GM23338 (cell line): ENCODE data around the gene GNB1L. TPM values are rescaled to one million over a fixed set of nuclear protein-coding genes. Genes with fewer than 3 reads are reported as not detected.

Experiments used
- ATAC-seq: fragments of 200-7000 bp; cut with Tn5 transposase; 3 replicates; pipeline ENCODE4 v1.9.1; 2020
- DNase-seq: peaks from one replicate; pipeline ENCODE4 v3.0.0-alpha.2; 2015; ENCODE audit warnings: low spot score
- H2AFZ ChIP-seq: fragments of 200-600 bp; sonication (generic); 2 replicates; pipeline ENCODE4 v1.8.0; 2016; ENCODE audit warnings: antibody characterized with exemption, mild to moderate bottlenecking, moderate library complexity
- H3F3A ChIP-seq: fragments of 200-600 bp; sonication (generic); replicated peaks from 2 replicates; pipeline ENCODE4 v1.8.0; 2017; ENCODE audit warnings: antibody characterized with exemption, mixed run types, low read depth
- H3K27ac ChIP-seq: fragments of 200-600 bp; sonication (generic); 2 replicates; pipeline ENCODE4 v1.6.1; 2016; ENCODE audit warnings: low read depth
- H3K27me3 ChIP-seq: fragments of 200-600 bp; sonication (generic); 2 replicates; pipeline ENCODE4 v1.8.0; 2016; ENCODE audit warnings: mild to moderate bottlenecking, mixed run types, moderate library complexity; ENCODE audit not compliant: insufficient read depth
- H3K36me3 ChIP-seq: fragments of 200-600 bp; sonication (generic); 2 replicates; pipeline ENCODE4 v1.8.0; 2016; ENCODE audit warnings: mild to moderate bottlenecking; ENCODE audit not compliant: insufficient read depth
- H3K4me1 ChIP-seq: fragments of 200-600 bp; sonication (generic); 2 replicates; pipeline ENCODE4 v1.8.0; 2016; ENCODE audit warnings: mild to moderate bottlenecking, moderate library complexity; ENCODE audit not compliant: insufficient read depth
- H3K4me2 ChIP-seq: fragments of 200-600 bp; sonication (generic); 2 replicates; pipeline ENCODE4 v1.7.1; 2017; ENCODE audit warnings: mixed run types
- H3K4me3 ChIP-seq: fragments of 200-600 bp; sonication (generic); 2 replicates; pipeline ENCODE4 v1.6.1; 2016; ENCODE audit warnings: mixed run types
- H3K79me2 ChIP-seq: fragments of 200-600 bp; sonication (generic); replicated peaks from 2 replicates; pipeline ENCODE4 v1.8.0; 2017; ENCODE audit warnings: mild to moderate bottlenecking; ENCODE audit not compliant: insufficient read depth
- H3K9me2 ChIP-seq: fragments of 200-600 bp; sonication (generic); 2 replicates; pipeline ENCODE4 v1.8.0; 2017; ENCODE audit not compliant: insufficient read depth
- H4K20me1 ChIP-seq: fragments of 200-600 bp; sonication (generic); replicated peaks from 2 replicates; pipeline ENCODE4 v1.8.0; 2017; ENCODE audit warnings: mild to moderate bottlenecking; ENCODE audit not compliant: insufficient read depth
- H3K27ac Mint-ChIP-seq: 2 replicates; pipeline ENCODE4 v1.8.0; 2020; ENCODE audit warnings: inconsistent platforms, mild to moderate bottlenecking, moderate library complexity, mixed read lengths
- H3K27me3 Mint-ChIP-seq: 3 replicates; pipeline ENCODE4 v1.8.0; 2022; ENCODE audit warnings: low read depth, mild to moderate bottlenecking, moderate library complexity, mixed read lengths, inconsistent platforms; ENCODE audit not compliant: insufficient read depth, poor library complexity
- H3K36me3 Mint-ChIP-seq: 3 replicates; pipeline ENCODE4 v1.8.0; 2021; ENCODE audit warnings: low read depth, mild to moderate bottlenecking, inconsistent platforms, moderate library complexity, mixed read lengths
- H3K4me1 Mint-ChIP-seq: 3 replicates; pipeline ENCODE4 v1.8.0; 2020; ENCODE audit warnings: mild to moderate bottlenecking, inconsistent platforms, mixed read lengths
- H3K4me3 Mint-ChIP-seq: 3 replicates; pipeline ENCODE4 v1.8.0; 2021; ENCODE audit warnings: moderate library complexity, mild to moderate bottlenecking, inconsistent platforms, mixed read lengths
- H3K9me3 Mint-ChIP-seq: 3 replicates; pipeline ENCODE4 v1.8.0; 2020; ENCODE audit warnings: moderate library complexity, mild to moderate bottlenecking, inconsistent platforms, mixed read lengths
- CREB1 ChIP-seq: fragments of 250-450 bp; sonication (Bioruptor Pico); IDR thresholded peaks from 2 replicates; pipeline ENCODE4 v1.5.0; 2020; ENCODE audit warnings: low read depth, mild to moderate bottlenecking, moderate library complexity
- CTCF ChIP-seq, 2 experiments: fragments of 200-600 bp in 1 of 2; sonication (generic) in 1 of 2; conservative IDR thresholded peaks; 2 replicates each; pipeline versions ENCODE4 v1.5.1 to v1.6.1; 2016 to 2017; ENCODE audit warnings: antibody characterized with exemption in 2 of 2, low read depth in 2 of 2, mild to moderate bottlenecking in 2 of 2, moderate library complexity in 1 of 2
- ETS1 ChIP-seq: IDR thresholded peaks from 2 replicates; pipeline ENCODE4 v1.6.1; 2016; ENCODE audit warnings: antibody characterized with exemption
- EZH2 ChIP-seq: fragments of 200-600 bp; sonication (generic); IDR thresholded peaks from one replicate; pipeline ENCODE4 v1.8.0; 2017; ENCODE audit warnings: antibody characterized with exemption, mild to moderate bottlenecking, low read depth; ENCODE audit not compliant: unreplicated experiment
- EZH2phosphoT487 ChIP-seq: fragments of 200-600 bp; sonication (generic); IDR thresholded peaks from one replicate; pipeline ENCODE4 v1.8.1; 2018; ENCODE audit warnings: antibody characterized with exemption; ENCODE audit not compliant: unreplicated experiment
- JUNB ChIP-seq: IDR thresholded peaks from one replicate; pipeline ENCODE4 v1.6.1; 2016; ENCODE audit warnings: antibody characterized with exemption; ENCODE audit not compliant: unreplicated experiment
- NANOG ChIP-seq: IDR thresholded peaks from 2 replicates; pipeline ENCODE4 v1.6.1; 2016; ENCODE audit warnings: antibody characterized with exemption, borderline replicate concordance
- POLR2AphosphoS5 ChIP-seq: IDR thresholded peaks from 2 replicates; pipeline ENCODE4 v1.6.1; 2016; ENCODE audit warnings: antibody characterized with exemption, low read depth
- STAT1 ChIP-seq: IDR thresholded peaks from one replicate; pipeline ENCODE4 v1.6.1; 2016; ENCODE audit warnings: antibody characterized with exemption; ENCODE audit not compliant: unreplicated experiment
- ZNF114 ChIP-seq: fragments of 250-450 bp; sonication (Bioruptor Pico); IDR thresholded peaks from 2 replicates; pipeline ENCODE4 v1.5.0; 2020; ENCODE audit warnings: mild to moderate bottlenecking, moderate library complexity
- ZNF331 ChIP-seq: fragments of 250-450 bp; sonication (Bioruptor Pico); IDR thresholded peaks from 2 replicates; pipeline ENCODE4 v1.5.0; 2020; ENCODE audit warnings: low read depth, mild to moderate bottlenecking, moderate library complexity
- ZNF462 ChIP-seq: fragments of 250-450 bp; sonication (Bioruptor Pico); IDR thresholded peaks from 2 replicates; pipeline ENCODE4 v1.5.0; 2020; ENCODE audit warnings: mild to moderate bottlenecking, moderate library complexity
- polyA plus RNA-seq: library from polyadenylated mRNA; unstranded; fragments of >200 nt; fragmentation: Nextera tagmentation; extraction: Ambion mirVana; gene quantifications from 2 replicates; pipeline ENCODE4 v1.2.1, GENCODE V29; 2016
- total RNA-seq: library from RNA; depleted of rRNA; stranded (reverse); fragments of >200 nt; shearing (Covaris generic); gene quantifications from 2 replicates; pipeline ENCODE4 v1.2.3, GENCODE V29; 2014
- TF ChIP-seq, protein P1 (sequence below): IDR thresholded peaks from one replicate; pipeline ENCODE4 v1.6.1; 2018; ENCODE audit warnings: antibody characterized with exemption; ENCODE audit not compliant: unreplicated experiment

The GNB1L gene
- total and polyA plus RNA-seq, 2 experiments from 2014 or later: 15.2 to 27.8 TPM

DNA sequence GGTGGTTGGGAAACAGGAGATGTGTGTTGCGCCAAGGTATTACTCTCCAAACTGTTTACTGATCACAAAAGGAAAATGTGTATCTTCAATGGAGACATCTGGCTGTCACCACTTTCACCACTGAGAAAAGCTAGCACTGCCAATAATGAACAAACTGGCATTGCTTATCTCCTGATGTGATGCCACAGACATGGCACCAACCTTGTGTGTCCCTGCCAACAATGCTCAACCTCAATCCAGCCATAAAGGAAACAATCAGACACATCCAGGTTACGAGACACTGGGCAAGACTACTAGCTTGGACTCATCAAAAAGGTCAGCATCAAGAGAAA is 28.1 kb downstream of the GNB1L start (continued):
- TF ChIP-seq, protein P1, sequence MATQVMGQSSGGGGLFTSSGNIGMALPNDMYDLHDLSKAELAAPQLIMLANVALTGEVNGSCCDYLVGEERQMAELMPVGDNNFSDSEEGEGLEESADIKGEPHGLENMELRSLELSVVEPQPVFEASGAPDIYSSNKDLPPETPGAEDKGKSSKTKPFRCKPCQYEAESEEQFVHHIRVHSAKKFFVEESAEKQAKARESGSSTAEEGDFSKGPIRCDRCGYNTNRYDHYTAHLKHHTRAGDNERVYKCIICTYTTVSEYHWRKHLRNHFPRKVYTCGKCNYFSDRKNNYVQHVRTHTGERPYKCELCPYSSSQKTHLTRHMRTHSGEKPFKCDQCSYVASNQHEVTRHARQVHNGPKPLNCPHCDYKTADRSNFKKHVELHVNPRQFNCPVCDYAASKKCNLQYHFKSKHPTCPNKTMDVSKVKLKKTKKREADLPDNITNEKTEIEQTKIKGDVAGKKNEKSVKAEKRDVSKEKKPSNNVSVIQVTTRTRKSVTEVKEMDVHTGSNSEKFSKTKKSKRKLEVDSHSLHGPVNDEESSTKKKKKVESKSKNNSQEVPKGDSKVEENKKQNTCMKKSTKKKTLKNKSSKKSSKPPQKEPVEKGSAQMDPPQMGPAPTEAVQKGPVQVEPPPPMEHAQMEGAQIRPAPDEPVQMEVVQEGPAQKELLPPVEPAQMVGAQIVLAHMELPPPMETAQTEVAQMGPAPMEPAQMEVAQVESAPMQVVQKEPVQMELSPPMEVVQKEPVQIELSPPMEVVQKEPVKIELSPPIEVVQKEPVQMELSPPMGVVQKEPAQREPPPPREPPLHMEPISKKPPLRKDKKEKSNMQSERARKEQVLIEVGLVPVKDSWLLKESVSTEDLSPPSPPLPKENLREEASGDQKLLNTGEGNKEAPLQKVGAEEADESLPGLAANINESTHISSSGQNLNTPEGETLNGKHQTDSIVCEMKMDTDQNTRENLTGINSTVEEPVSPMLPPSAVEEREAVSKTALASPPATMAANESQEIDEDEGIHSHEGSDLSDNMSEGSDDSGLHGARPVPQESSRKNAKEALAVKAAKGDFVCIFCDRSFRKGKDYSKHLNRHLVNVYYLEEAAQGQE: no peak

DNA sequence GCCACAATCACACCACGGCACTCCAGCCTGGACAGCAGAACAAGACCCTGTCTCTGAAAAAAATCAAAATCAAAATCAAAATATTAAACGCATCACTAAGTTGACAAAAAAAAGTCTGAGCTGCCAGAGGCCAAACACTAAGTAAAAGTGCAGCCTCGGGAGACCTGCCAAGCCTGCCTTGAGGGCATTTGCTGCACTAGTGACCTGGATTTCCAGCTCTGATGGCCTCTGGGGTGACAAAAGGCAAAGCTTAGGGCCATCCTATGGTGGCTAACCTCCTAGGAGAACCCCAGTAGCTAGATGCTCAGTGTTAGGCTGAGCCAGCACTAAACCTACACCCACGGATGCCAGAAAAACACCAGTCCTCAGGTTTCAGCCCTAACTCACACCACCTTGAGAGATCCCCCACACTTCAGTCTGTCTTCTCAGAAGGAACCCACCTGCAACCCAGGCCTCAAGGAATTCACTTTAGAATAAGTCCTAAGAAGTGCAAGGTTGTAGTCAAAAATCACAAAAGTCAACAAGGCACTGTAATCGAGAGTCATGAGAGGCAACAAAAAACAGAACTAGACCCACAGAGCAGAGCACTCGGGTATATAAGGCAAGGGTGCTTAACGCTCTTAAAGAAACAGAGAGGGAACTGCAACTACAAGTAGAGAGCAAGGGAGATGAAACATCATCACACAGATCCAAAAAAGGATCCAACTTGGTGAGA is 28.6 kb downstream of the GNB1L start:
- Mint-ChIP-seq H3K27ac (no peak overlapping the region), H3K4me3 (no peak overlapping the region), H3K9me3 (no peaks in the 10 kb centered on the region; the same call in 1 of the 3 replicates), H3K36me3 (no peaks in the 10 kb centered on the region), H3K27me3 (peaks cover 8% of the 10 kb centered on the region), H3K4me1 (peaks cover 5% of the 10 kb centered on the region; the same call in 2 of the 3 replicates)
- ATAC-seq (no peak), DNase-seq (no peak)
- Histone ChIP-seq H3F3A (no peaks in the 10 kb centered on the region), H3K79me2 (no peaks in the 10 kb centered on the region), H3K27ac (no peak overlapping the region), H3K4me2 (no peak overlapping the region), H3K9me2 (no peaks in the 10 kb centered on the region), H2AFZ (no peak overlapping the region), H3K36me3 (no peaks in the 10 kb centered on the region), H3K27me3 (no peaks in the 10 kb centered on the region), H3K4me1 (no peaks in the 10 kb centered on the region), H4K20me1 (no peaks in the 10 kb centered on the region), H3K4me3 (no peak overlapping the region)
- TF ChIP-seq ZNF331 (CRISPR knock-in tag) (no peak), JUNB (no peak), CREB1 (no peak), CTCF (conservative IDR thresholded peaks at IDR 0.05; ENCODE audit: low read depth in 2 of 2) (no peak), NANOG (no peak), EZH2phosphoT487 (no peak), ZNF462 (CRISPR knock-in tag) (no peak), ETS1 (no peak), STAT1 (no peak), POLR2AphosphoS5 (no peak), ZNF114 (CRISPR knock-in tag) (no peak), EZH2 (no peak)
